HG02870 (cell line): ENCODE results near the gene WFIKKN2.
"Not testable (repeated sequence)": the region's sequence is repeated elsewhere in the genome, so short reads cannot be mapped to it uniquely, and the experiment has no call there.

Source experiments
- ATAC-seq: cut with Tn5 transposase; IDR thresholded peaks from one replicate; pipeline ENCODE4 v1.9.1; 2021; ENCODE audit warnings: mild to moderate bottlenecking, moderate library complexity; ENCODE audit not compliant: unreplicated experiment

The WFIKKN2 gene

DNA sequence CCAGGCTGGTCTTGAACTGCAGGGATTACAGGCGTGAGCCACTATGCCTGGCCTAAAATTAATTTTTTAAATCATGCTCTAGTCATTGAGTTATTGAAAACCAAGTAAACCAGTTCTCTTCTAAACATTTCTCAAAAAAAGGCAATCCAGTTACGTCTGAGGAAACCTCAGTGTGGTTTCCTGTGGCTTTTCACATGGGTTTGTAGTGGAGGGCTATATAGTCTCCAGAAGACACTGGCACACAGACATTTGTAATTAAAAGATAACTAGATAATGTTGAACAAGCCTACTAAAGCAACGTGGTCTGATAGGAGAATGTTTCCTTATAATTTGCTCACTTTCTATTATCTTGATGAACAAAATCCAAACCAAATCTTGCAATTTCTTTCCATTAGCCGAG lies 36.0 kb downstream of the WFIKKN2 start:
- ATAC-seq = no peak

DNA sequence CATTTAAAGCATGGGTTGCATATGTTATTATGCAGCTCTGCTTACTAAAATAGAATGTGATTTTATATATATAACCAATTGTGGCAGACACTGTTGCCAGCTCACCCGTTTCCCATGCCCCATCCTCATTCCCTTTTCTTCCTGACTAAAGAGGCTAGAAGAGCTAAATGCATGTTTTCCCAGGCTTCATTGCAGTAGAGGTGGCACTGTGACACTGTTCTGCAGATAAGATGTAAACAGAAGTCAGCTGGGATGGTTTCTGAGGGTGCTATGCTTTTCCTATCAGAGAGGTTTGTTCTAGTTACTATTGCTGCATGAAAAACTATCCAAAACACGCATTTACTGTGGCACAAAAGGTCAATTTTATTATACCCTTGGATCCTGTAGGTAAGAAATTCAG lies 36.5 kb downstream of the WFIKKN2 start:
- ATAC-seq = no peak

DNA sequence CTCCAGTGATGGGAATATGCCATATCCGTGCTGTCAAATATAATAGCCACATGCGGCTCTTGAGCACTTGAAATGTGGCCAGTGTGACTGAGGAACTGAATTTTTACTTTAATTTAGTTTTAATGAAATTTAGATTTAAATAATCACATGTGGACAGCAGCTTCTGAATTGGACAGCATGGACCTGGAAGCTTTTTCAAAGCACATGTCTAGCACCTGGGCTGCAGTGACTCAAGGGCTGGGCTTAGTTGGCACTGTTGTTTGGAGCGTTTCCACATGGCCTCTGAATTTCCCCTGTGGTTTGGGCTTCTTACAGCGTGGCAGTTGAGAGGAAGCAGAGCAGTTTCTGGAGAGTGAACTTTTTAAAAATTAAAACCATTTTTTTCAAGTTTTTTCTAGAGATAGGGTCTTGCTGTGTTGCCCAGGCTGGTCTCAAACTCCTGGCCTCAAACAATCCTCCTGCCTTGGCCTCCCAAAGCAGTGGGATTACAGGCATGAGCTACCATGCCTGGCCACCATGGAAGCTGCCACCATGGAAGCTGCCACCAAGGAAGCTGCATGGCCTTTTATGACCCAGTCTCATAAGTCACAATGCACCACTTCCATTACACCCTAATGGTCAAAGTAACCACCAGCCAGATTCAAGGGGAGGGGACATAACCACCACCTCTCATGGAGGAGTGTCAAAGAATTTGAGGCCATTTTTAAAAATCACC lies 37.5 kb downstream of the WFIKKN2 start:
- ATAC-seq = no peak

DNA sequence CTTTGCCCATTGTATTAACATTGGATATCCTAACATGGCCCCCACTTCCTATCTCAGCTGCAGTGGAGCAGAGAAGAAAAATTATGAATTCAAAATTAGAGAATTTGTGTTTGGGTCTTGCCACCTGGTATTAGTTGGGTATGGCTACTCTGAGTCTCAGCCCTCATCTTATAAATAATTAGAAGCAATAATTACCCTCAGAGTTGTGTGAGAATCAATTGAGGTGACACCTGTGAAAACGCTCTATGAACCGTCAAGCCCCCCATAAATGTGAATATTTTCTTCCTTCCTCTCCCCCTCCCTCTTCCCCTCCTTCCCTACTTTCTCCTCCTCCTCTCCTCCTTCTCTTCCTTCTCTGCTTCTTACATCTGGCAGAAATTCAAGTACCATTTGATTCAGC lies 39.7 kb downstream of the WFIKKN2 start:
- ATAC-seq = no peak

DNA sequence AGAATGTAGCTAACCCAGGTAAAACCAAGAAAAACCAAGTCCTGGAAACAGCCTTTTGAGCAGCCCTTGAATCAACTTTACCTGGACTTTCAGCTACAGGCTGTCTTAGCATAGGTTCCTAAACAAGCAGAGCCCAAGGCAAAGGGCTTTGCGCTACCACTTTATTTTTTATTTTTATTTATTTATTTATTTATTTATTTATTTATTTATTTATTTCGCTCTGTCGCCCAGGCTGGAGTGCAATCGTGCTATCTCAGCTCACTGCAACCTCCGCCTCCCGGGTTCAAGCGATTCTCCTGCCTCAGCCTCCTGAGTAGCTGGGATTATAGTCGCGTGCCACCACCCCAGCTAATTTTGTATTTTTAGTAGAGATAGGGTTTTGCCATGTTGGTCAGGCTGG lies 41.7 kb downstream of the WFIKKN2 start:
- not testable (repeated sequence) for ATAC-seq

DNA sequence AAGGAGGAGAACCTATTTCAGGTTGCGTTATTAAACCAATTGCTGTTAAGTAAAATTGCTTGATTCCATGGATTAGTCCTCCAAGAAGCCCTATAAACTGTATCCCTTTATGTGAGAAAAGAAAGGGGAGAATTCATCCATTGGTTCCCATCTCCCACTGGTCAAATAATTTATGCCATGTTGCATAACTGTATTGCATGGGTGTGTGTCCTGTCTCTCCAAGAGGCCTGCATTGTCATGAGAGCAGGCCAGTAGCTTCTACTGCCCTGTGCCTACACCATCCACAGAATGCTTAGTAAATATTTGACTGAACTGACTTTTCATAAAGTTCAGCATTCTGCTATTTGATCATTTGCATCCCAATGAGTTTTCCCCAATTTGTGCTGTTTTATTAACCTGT lies 42.5 kb downstream of the WFIKKN2 start:
- ATAC-seq = no peak

DNA sequence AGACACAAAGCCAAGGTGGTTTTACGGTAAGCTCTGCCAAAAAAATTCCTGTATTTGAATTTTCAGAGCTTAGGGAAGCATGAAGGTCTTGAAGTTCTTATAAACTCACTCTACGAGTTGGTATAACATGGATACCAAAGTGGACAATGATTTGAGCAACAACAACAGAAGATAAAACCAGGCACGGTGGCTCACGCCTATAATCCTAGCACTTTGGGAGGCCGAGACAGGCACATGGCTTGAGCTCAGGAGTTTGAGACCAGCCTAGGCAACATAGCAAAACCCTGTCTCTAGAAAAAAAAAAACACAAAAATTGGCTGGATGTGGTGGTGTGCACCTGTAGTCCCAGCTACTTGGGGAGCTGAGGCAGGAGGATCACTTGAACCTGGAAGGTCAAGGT lies 43.7 kb downstream of the WFIKKN2 start:
- ATAC-seq = no peak

DNA sequence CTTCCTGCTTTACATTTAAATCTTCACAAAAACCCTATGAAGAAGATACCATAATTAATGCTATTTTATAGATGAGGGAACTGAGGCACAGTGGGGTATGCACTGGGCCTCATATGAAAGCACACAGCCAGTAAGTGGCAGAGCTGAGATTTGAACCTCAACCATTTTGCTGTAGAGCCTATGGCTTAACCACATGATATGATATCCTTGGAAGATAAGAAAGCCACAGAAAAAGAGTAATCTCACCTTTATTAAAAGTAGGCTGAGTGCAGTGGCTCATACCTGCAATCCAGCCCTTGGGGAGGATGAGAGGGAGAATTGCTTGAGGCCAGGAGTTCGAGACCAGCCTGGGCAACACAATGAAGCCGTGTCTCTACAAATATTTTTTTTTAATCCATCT lies 45.8 kb downstream of the WFIKKN2 start:
- no peak for ATAC-seq

DNA sequence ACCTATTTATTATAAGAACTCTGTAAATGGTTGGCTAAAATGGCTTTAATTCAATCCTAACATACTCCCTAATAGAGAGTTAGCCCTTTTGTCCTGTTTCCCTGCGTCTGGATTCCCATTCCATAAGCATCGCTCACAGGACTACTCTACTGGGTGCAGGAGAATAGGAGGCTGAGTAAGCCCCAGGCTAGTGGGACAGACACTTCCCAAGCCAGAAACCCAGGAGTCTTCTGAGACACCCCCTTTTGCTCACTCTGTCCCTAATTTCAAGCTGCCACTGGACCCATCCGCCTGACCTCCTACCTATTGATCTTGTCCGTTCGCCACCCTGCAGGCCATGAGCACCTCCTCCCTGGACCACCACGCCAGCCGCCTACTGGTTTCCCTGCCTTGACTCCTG lies 47.5 kb downstream of the WFIKKN2 start:
- no peak for ATAC-seq

DNA sequence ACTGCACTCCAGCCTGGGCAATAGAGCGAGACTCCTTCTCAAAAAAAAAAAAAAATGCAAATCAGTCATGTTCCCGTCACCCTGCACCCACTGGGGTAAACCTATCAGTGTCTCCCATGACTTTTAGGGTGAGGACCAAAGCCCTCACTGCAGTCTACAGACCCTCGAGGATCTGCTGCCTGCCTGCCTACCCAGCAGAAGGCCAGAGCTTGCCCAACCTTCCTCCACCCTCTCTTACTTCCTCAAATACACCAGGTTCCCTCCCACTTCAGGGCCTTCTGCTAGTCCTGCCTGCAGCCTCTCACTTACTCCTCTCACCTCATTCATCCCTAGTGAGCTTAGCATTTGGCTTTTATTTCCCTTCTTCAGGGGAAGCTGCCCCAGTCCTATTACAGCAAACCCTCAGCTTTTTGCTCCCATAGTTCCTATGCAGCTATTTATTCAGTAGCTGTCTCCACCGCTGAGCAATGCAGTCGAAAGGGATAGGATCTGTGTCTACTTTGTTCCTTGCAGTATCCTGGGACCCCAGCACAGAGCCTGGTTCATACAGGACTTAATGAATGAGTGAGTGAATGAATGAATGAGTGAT lies 48.6 kb downstream of the WFIKKN2 start:
- no peak for ATAC-seq

DNA sequence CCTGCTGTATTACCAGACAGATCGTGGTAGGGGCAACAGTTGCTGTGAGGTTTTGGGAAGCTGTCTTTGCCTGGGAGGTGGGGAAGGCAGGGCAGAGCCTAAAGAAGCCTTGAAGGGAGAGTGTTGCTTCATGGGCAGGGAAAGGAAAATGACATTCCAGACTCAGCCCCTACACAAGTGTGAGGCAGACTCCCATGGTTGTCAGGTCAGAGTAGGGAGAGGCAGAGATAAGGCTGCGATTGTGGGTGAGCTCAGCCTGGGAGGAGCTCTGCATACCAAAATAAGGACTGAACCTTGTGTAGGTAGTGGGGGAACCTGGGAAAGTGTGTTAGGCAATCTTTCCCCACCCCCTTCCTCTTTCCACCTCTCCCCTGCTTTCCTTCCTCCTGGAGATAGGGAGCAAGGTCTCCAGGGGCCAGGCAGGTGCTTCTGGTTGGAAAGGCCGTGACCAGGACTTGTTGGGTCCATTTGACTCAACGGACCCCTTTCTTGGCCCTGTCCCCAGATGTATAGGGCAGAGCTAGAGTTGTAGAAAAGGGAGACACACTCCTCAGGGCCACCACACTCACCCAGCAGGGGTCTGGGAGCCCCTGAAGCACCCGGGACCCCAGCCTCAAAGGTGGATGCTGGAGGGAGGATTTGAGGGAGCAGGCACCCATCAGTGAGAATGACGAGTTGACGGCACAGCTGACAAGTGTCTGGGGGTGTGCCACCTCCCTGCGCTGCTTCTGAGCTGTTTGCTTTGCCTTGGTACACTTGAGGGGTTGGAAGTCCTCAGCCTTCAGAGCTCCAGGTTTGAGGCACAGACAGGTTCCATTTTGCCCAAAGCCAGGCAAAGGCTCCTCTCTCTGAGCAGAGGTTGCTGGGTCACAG lies 49.3 kb downstream of the WFIKKN2 start:
- ATAC-seq = no peak

DNA sequence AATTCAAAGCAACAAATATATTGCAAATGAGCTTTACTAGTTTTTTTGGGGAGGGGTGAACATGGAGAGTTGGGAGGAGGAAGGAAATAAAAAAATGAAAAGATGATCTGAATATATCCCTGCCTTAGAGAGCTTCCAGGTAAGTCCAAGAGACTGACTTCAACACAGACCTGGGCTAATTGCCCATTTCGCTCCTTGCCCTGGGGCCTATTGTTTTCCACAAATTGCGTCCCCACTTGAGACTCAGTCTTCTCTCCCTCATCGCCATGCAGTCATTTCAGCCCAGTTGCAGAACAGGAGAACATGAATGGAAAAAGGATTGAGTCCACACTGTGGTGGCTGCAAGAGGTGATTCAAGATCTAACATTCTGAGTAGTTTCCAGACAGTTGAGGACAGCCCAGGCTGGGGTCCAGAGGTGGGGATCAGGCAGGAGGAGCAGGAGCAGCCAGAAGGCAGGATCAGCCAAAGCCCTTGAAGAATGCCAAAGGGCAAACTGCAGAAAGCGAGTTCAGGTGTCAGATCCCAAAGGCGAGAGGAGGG lies 52.4 kb downstream of the WFIKKN2 start:
- no peak for ATAC-seq

DNA sequence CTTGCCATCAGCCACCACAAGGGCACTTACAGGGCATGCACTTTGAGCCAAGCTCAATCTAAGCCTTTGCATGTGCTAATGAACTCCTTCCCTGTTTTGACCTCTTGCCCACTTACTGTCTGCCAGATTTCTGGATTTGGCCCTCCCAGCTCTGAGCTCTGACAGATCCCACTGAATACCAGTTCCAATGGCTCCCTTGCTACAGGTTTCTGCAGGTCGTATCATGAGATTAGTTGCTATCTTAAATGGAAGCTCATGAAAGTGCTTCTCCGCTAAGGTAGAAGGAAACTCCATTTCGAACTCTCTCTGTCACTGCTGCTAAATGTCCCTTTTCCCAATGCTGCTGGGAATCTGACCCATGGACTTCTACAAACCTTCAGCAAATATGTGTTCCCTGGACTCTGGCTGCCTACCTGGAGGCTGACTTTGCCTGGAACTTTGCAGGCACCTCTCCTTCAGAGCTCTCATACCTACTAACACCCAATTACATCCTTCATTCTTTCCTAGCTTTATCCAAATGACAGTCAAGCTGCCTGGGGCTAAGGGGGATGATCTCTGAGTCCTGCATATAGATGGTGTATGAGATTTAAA lies 54.2 kb downstream of the WFIKKN2 start:
- no peak for ATAC-seq

DNA sequence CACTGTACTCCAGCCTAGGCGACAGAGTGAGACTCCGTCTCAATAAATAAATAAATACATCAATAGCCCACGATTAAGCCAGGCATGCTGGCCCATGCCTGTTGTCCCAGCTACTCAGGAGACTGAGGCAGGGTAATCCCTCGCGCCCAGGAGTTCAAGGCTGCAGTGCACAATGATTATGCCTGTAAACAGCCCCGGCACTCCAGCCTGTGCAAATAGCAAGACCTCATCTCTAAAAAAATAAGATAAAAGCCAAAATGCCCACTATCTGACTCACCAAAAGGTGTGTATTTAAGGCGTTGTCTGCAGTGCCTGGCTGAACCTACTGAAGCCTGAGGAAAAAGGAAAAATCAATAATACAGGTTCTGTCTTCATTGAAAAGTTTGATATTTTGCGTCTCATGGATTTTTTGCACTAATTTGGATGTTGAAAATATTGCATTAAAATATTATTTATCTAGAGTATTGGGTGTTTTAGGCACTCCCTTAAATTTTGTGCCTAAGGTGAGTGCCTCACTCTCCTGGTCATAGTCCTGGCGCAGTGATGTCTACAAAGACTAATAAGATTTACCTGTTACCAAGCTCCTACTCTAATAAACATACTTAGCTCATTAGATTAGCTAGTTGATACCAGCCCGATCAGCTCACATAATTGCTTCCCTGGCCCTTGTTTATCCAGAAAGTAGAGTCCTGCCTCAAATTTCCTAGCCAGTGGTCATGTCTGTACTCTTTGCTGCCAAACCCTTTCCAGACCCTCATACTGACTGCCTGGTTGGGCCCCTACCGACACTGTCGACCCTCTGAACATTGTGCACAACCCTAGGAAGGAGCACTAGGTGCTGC lies 55.5 kb downstream of the WFIKKN2 start:
- ATAC-seq = no peak

DNA sequence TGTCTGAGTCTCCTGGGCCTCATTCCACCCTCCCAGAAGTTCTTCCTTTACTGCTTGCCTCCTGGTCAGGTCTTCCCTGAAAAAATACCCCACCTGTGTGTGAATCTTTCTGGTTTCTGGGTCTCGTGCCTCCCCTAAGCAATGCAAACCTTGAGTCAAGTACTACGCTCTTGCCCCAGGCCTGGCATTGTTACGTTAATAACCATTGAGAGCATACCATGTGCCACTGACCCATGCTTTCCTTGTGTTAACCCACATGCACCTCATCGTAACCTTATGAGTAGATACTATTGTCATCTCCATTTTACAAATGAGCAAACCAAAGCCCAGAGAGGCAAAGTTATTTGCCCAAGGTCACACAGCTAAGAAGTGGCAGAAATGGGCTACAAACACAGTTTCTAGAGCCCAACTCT lies 56.2 kb downstream of the WFIKKN2 start:
- ATAC-seq = no peak
